Activated CD4-positive, alpha-beta T cell treated with anti-CD3 and anti-CD28 coated beads, Interleukin-10, Interleukin-2, amounts not matched to agents 100 ng/mL and 50 ng/mL, durations not matched to agents 16 hours and 8 hours (primary cell): ENCODE results near the gene HEATR5B.
"Not testable (repeated sequence)": the region's sequence is repeated elsewhere in the genome, so short reads cannot be mapped to it uniquely, and the experiment has no call there.

Experiments used
- DNase-seq: peaks from one replicate; pipeline ENCODE4 v3.0.0-alpha.2; 2020

HEATR5B gene

DNA sequence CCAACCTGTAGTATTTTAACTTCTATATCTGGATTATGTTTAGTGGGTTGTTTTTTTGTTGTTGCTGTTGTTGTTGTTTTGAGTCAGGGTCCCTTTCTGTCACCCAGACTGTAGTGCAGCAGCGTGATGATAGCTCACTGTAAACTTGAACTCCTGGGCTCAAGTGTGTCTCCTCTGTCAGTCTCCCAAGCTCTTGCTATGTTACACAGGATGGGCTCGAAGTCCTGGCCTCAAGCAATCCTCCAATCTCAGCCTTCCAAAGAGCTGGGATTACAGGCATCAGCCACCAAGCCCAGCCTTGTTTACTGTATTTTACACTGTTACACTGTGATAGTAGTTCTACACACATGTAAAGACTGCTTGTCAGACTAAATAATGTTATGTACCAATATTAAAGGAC, 108.1 kb downstream of the HEATR5B start:
- DNase-seq, result no peak

DNA sequence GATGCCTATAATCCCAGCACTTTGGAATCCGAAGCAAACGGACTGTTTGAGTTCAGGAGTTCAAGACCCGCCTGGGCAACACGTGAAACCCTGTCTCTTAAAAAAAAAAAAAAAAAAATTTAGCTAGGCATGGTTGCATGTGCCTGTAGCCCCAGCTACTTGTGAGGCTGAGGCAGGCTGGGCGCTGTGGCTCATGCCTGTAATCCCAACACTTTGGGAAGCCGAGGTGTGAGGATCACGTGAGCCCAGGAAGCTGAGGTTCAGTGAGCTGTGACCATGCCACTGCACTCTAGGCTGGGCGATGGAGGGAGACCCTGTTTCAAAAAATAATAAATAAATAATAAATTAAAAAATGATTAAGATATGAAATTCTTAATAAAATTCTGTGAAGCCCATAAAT, 108.9 kb downstream of the HEATR5B start:
- DNase-seq, result no peak

DNA sequence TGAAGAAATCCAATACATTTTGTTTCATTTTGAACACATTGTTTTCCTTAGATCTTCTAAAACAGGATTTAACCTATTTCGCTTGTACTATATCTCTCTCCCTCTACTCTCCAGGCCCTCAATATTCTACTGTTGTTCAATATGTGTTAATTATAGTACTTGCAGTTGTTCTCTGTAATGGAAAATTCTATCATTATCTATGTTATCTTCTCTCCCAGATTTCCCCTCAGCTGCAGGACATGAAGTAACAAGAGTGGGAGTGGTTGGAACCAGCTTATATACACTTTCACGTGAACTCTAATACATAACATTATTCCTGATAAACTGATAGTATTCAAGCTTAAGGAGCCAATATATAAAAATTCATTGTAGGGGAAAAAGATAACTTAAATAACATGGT, 110.9 kb downstream of the HEATR5B start:
- no peak for DNase-seq

GRCh38 chr2:36971990-36972389, 112.2 kb downstream of the HEATR5B start:
- no peak for DNase-seq

DNA sequence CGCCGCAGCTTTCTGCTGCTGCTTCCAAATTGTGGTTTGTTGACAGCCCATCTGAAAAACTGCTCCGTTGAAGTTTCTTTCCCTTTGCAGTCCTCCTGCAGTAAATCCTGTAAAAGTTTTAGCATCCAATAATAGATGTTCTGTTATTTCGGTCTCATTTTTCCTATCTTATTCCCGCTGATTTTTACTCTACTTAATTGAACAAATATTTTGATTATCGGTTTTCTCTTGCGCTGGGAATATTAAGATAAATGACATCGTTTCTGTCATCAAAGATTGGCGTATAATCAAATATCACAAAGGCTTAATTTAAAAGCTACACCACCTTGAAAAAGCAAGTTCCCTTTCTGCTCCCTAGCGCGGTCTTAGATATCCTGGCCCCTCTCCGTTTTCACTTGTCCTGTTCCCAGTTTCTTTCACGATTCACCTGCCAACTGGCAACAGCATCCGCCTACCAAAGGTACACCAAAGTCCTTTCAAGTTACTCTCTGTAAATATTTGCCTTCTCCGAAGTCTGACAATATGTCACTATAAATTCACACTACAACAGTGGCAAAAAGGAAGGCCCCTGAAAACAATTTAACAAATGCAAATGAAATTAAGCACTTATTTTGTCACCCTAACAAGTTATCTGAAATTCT, 116.8 kb downstream of the HEATR5B start:
- DNase-seq, result no peak

DNA sequence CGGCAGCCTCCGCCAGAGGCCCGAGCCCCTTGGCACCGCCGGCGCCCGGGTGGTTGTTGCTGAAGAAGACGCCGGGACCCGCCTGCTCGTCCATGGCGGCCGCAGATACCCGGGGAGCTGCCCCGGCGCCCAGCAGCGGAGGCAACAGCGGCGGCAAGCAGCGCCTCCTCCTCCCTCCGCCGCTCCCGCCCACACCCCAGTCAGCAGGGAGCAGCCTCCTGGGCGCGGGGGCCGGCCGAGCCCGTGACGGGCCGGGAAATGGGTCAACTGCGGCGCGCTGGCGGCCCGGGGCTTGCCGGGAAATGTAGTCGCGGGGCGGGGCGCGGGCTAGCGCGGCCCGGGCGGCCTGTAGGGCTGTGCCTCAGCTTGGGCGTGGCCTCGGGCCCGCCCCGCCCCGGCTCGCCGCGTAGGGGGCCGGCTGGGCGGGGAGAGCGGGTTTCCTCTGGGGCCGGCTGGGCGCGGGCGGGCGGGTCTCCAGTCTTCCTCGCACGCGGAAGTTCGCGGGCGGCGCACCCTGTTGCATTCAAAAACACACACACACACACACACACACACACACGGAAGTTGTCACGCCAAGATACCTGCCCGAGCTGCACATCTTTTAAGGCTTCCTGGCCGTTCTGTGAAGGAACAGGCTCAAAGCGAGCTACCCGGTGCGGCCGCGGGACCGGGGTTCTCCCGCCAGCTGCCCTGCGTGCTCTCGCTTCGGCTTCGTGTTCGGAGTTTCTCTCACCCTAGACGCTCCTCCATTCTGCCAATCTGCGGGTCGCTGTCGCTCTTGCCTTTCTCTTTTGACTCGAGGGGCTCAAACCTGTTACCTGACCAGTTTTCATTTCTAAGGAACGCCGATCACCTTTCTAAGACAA, 117.6 kb downstream of the HEATR5B start, which contains the start of gene STRN:
STRN (minus strand) TSS at position 167 of the 866 bp plus-strand sequence; CDS start at position 94, 73 bp downstream.
- DNase-seq, result peak; percentile 98

- DNase-seq, result peak; percentile 46
Observed at GRCh38 chr2:36965751-36966369, 118.3 kb downstream of the HEATR5B start.

DNA sequence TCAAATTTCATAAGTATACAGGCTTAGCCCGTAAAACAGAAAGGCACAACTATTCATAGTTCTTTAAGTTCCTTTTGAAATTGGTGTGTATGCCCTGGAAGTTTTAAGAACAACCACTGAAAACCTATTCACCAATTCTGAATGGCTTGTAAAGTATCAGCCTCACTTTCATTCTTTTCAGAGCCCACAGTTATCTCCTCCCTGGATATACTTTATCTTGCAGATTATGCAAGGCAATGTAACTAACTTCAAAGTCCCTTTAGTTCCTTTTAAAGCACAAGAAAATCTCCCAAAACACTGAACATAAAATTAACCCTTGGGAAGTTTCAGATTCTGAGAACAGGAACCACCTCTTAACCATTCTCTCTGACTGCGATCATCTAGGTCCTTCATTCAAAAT, 119.0 kb downstream of the HEATR5B start:
- DNase-seq, result no peak

DNA sequence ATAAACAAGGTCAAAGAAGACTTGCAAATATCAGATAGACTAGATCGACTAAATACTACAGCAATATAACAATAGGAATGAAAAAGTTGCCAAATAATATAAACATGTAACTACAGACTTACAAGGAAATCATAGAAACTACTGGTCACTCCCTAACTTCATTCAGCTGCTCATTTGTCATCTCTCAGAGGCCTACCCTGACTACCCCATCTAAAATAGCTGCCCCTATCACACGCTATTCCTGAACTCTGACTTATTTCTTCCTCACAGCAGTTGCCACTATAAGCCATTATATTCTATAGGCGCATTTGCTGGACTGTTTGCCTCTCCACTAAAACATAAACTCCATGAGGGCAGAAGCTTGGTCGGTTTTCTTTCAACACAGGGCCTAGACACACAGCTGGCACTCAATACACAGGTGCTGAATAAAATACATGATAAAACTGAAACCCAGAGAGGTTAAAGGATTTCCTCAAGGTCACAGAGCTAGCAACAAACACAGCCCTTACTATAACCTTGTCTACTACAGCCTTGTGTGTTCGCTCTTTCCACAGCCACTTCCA, 119.6 kb downstream of the HEATR5B start:
- DNase-seq, result no peak

DNA sequence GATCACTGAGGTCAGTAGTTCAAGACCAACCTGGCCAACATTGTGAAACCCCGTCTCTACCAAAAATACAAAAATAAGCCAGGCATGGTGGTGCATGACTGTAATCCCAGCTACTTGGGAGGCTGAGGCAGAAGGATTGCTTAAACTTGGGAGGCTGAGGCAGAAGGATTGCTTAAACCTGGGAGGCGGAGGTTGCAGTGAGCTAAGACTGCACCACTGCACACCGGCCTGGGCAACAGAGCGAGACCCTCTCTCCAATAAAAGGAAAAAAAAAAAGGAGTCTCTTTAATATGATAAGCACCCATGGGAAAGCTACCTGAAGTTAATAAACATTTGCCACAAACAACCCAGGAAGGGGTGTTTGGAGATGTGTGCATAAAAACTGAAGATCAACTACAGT, 120.4 kb downstream of the HEATR5B start:
- DNase-seq, result no peak

GRCh38 chr2:36963106-36963505, 121.1 kb downstream of the HEATR5B start:
- DNase-seq, result no peak

DNA sequence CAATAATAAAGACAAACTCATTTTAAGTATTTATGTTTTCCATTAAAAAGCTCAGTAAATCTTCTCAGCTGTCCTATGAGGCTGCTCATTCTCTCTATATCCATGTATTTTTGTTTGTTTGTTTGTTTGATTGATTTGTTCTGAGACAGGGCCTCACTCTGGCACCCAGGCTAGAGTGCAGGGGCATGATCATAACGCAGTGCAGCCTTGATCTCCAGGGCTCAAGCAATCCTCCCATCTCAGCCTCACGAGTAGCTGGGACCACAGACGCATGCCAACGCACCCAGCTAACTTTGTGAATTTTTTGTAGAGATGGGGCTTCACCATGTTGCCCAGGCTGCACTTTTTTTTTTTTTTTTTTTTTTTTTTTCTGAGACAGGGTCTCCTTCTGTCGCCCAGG, 123.4 kb downstream of the HEATR5B start:
- DNase-seq, result no peak

DNA sequence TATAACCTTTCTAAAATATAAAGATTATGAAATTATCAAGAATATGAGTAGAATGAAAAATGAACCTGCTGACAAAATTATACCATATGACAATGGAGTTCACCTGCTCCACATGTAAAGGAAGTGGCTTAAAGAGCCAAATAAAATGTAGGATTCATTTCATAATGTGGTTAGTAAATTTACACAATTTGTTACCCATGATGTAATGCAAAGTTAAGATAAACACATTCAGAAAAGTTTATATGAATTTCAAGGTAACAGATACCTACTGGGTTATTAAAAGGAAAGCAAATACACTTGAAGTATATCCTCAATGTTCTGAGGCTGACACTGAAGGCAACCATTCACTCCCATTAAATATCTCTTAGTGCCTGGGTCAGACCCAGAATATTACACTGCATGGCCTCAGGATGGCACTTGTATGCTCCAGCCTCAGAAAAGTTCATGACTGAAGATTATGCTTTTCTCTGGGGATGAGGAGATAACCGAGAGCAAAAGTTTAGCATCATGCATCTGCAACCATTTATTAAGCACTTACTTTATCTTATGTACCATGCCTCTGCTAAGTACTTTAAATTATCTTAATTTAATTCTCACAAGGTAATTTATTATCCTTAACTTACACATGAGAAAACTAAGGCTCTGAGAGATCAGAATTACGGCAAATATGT, 124.0 kb downstream of the HEATR5B start:
- DNase-seq, result no peak

GRCh38 chr2:36954977-36955607, 129.1 kb downstream of the HEATR5B start:
- DNase-seq, result no peak

GRCh38 chr2:36952748-36953197, 131.4 kb downstream of the HEATR5B start:
- DNase-seq, result no peak

- no peak for DNase-seq
Observed at GRCh38 chr2:36951574-36951973, 132.6 kb downstream of the HEATR5B start.

GRCh38 chr2:36951027-36951518, 133.1 kb downstream of the HEATR5B start:
- no peak for DNase-seq

- DNase-seq, result no peak
Observed at GRCh38 chr2:36949845-36950244, 134.3 kb downstream of the HEATR5B start.

- not testable (repeated sequence) for DNase-seq
Observed at GRCh38 chr2:36945240-36945639, 138.9 kb downstream of the HEATR5B start.

DNA sequence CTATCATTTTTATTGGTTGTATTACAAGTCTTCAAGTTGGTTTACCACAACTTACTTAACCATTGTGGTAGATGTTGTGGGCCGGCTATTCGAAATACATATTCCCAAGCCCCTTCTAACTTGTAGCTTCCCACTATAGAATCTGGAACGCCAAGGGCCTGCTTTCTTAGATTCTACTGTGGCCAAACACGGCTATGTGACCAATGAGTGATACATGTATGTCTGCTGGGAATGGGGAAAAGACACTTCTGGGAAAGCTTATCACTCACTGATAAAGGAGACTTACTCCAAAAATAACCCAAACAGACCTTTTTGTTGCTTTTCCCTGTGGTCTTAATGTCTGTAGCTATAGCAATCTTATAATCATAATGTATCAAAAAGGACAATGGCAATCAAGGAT, 142.3 kb downstream of the HEATR5B start:
- DNase-seq, result no peak

GRCh38 chr2:36936526-36936925, 147.6 kb downstream of the HEATR5B start:
- not testable (repeated sequence) for DNase-seq

GRCh38 chr2:36931688-36932087, 152.5 kb downstream of the HEATR5B start:
- DNase-seq, result not testable (repeated sequence)
